Measurements from ENCODE around the gene ZNF335.

DNA sequence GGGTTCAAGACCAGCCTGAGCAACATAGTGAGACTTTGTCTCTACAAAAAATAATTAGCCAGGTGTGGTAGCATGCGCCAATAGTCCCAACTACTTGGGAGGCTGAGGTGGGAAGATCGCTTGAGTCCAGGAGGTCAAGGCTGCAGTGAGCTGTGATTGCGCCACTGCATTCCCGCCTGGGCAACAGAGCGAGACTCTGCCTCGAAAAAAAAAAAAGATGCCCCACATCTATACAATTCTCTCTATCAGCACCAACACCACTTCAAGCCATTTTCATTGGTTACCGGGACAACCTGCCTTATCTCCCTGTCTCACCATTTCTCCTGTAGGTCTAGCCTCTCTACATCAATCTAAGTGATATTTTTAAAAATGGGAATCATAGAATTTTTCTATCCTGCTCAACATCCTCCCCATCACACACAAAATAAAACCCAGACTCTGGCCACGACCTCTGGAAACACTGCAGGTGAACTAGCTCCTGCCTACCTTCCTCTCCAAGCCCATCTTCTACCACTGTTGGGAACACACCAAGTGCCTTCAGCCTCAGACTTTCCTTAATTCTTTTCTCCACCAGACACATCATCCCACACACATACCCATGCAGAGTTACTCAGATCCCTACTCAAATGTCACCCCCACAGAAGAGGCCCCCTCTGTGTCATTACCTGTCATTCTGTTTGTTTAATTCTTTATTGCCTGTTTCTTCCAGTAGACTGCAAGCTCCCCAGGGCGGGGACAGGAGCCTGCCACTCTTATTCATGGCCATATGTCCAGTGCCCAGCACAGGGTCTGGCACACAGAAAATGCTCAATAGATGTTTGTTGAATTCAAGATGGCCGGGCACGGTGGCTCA is 50.4 kb downstream of the ZNF335 start:
- TF ChIP-seq, protein P1, sequence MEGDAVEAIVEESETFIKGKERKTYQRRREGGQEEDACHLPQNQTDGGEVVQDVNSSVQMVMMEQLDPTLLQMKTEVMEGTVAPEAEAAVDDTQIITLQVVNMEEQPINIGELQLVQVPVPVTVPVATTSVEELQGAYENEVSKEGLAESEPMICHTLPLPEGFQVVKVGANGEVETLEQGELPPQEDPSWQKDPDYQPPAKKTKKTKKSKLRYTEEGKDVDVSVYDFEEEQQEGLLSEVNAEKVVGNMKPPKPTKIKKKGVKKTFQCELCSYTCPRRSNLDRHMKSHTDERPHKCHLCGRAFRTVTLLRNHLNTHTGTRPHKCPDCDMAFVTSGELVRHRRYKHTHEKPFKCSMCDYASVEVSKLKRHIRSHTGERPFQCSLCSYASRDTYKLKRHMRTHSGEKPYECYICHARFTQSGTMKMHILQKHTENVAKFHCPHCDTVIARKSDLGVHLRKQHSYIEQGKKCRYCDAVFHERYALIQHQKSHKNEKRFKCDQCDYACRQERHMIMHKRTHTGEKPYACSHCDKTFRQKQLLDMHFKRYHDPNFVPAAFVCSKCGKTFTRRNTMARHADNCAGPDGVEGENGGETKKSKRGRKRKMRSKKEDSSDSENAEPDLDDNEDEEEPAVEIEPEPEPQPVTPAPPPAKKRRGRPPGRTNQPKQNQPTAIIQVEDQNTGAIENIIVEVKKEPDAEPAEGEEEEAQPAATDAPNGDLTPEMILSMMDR (IDR thresholded peaks at IDR 0.05; ENCODE audit: borderline replicate concordance, extremely low read depth, low read length, poor library complexity, severe bottlenecking) = no peak
- no peak for TF ChIP-seq EZH2 (IDR thresholded peaks at IDR 0.05; ENCODE audit: borderline replicate concordance, low read depth, low read length, severe bottlenecking)

All from DND-41 (cell line).